A549 treated with AZD9567 at 1 μM for 4 hours (cell line): Measurements from ENCODE around the gene SERPING1. TPM values are rescaled to one million over a fixed set of nuclear protein-coding genes. Genes with fewer than 3 reads are reported as not detected.

Experiments
- total RNA-seq: library from RNA; stranded (reverse); fragments of 200-300 nt; extraction: Qiagen RNA extraction; gene quantifications from 5 replicates; pipeline ENCODE4 v1.2.3, GENCODE V29; 2022; ENCODE audit not compliant: insufficient read depth

SERPING1 gene
- total RNA-seq = 0.55 to 1.6 TPM (median 0.84 TPM) in 5 replicates

GRCh38 chr11:57597461-57597915 lies at the start of gene SERPING1:
SERPING1 (plus strand) TSS chr11:57597685; CDS start chr11:57598271, 586 bp downstream.

GRCh38 chr11:57567515-57568329 lies 29.8 kb upstream of the SERPING1 start, which contains the start of gene UBE2L6:
UBE2L6 (minus strand) TSS chr11:57567672; CDS start chr11:57567611, 61 bp downstream.

DNA sequence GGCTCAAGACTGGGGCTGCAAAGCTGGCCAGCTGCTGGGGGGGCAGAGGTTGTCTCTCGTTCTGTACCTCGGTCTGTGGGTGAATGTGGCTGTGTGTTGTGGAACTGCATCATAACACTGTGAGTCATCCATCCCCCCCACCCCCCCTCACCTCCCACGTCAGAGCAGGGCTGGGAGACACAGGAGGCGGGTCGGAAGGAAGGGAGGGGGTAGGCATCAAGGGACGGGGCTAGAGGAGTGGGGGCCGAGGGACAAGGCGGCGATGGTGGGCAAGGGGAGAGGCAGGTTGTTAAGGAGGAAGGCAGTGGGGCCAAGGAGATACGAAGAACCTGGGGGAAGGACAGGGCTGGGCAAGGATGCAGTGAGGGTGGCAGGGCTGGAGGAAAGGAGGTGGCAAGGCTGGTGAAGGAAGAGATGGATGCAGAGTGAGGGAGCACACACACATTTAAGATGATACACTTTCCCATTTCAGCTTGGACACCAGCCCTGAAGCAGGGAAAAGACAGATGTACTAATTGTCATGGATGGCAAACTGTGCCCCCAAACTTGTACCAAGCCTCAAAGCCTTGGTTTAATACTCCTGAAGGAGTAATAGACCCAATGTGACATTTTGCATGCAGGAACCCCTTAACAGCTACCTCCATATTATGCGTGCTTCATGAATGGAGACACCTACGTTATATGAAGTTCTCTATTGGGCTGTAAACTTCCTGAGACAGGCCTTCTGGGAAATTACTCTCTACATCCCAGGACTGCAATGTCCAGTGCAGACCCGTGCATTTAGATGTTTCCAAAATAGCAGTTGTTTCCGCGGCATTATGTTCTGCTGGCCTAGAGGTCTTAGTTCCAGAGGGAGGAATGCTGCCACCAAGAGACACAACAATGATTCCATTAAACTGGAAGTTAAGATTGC lies 52.6 kb downstream of the SERPING1 start, which contains the start of gene YPEL4:
YPEL4 (minus strand) TSS at position 87 of the 913 bp plus-strand sequence. CDS start 2,805 bp downstream, outside the sequence.

GRCh38 chr11:57657194-57658022 lies 59.9 kb downstream of the SERPING1 start, which contains the start of gene CLP1:
CLP1 (plus strand) TSS chr11:57657762; CDS start chr11:57659477, 1,715 bp downstream.

Other genes starting within 250 kb of the SERPING1 start
- gene PRG3, start 216.5 kb upstream of the SERPING1 start, total RNA-seq = not detected in 5 replicates
- not detected in 5 replicates for gene PRG2, start 207.0 kb upstream of the SERPING1 start, total RNA-seq
- gene SLC43A3, start 170.6 kb upstream of the SERPING1 start, total RNA-seq = 0.23 to 0.34 TPM (median 0.29 TPM) in 4 of 5 replicates, not detected in the other
- 70.3 to 89.4 TPM (median 76.9 TPM) in 5 replicates for gene RTN4RL2, start 137.2 kb upstream of the SERPING1 start, total RNA-seq
- 2.2 to 7.3 TPM (median 2.6 TPM) in 5 replicates for gene SLC43A1, start 82.0 kb upstream of the SERPING1 start, total RNA-seq
- gene TIMM10, start 66.9 kb upstream of the SERPING1 start, total RNA-seq = 149 to 169 TPM (median 162 TPM) in 5 replicates
- not detected in 5 replicates for gene SMTNL1, start 60.1 kb upstream of the SERPING1 start, total RNA-seq
- 34.8 to 41.9 TPM (median 37.3 TPM) in 5 replicates for gene UBE2L6, start 30.0 kb upstream of the SERPING1 start, total RNA-seq
- gene YPEL4, start 52.2 kb downstream of the SERPING1 start, total RNA-seq = 0.23 to 0.45 TPM (median 0.27 TPM) in 4 of 5 replicates, not detected in the other
- gene CLP1, start 60.1 kb downstream of the SERPING1 start, total RNA-seq = 24.5 to 31.6 TPM (median 30.3 TPM) in 5 replicates
- 68.2 to 96.5 TPM (median 70.7 TPM) in 5 replicates for gene ZDHHC5, start 70.4 kb downstream of the SERPING1 start, total RNA-seq
- gene MED19, start 114.5 kb downstream of the SERPING1 start, total RNA-seq = 30.6 to 36.9 TPM (median 32.6 TPM) in 5 replicates
- 140 to 159 TPM (median 149 TPM) in 5 replicates for gene TMX2, start 114.9 kb downstream of the SERPING1 start, total RNA-seq
- gene SELENOH, start 143.8 kb downstream of the SERPING1 start, total RNA-seq = 77.3 to 152 TPM (median 138 TPM) in 5 replicates
- not detected in 5 replicates for gene BTBD18, start 154.1 kb downstream of the SERPING1 start, total RNA-seq
- 52.0 to 59.8 TPM (median 55.4 TPM) in 5 replicates for gene CTNND1, start 164.1 kb downstream of the SERPING1 start, total RNA-seq